Esophagus mucosa (tissue), 1 donor: ENCODE data around the gene C1QTNF2. TPM values are rescaled to one million over a fixed set of nuclear protein-coding genes. Genes with fewer than 3 reads are reported as not detected.
"Not testable (repeated sequence)": the region's sequence is repeated elsewhere in the genome, so short reads cannot be mapped to it uniquely, and the experiment has no call there.

ENCODE experiments used
- ATAC-seq: fragments of 200-7000 bp; cut with Tn5 transposase; one replicate; pipeline ENCODE4 v1.9.1; 2020
- total RNA-seq: library from RNA; stranded (reverse); gene quantifications from one replicate; pipeline ENCODE4 v1.2.4, GENCODE V29; 2023
- donor health status: DM: yes; HTN: yes; CAD: no.

The C1QTNF2 gene
- total RNA-seq, 1 donor from 2014 or later, result 0.20 TPM

DNA sequence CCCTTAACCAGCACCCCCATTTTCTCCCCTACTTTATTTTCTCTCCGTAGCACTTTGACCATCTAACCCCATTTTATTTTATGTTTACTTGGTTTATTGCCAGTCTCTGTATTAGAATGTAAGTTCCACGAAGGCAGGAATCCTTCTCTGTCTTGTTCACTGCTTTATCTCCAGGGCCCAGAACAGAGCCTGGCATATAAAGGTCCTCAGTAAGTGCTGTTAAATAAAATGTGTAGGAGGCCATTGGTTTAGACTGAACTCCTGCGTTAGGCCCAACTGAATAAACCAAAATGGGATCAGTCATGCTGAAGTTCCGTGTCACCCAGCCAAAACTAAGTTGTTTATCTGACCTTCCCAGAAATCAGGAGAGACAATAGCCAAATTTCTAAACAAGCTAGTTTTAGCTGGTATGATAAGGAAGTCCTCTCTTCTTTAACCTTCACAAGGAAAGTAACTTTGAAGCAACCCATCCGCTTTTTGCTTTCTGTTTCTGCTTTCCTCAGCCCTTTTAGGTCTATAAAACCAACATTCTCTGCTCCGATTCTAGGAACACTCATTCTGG lies 29.0 kb downstream of the C1QTNF2 start:
- no peak for ATAC-seq

DNA sequence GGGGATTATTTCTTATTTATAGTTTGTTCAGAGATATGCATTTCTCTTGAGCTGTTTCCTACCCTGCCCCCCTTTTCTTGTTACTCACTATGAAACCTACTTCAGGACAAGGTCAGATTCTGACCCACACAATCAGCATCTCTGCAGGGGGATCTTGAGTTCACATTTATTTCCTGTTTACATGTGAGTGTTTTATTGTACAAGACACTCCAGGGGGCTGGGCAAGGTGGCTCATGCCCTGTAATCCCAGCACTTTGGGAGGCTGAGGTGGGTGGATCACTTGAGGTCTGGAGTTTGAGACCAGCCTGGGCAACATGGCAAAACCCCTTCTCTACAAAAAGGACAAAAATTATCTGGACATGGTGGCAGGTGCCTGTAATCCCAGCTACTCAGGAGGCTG lies 29.9 kb downstream of the C1QTNF2 start:
- not testable (repeated sequence) for ATAC-seq

GRCh38 chr5:160339406-160340130 lies 30.9 kb downstream of the C1QTNF2 start:
- no peak for ATAC-seq

- not testable (repeated sequence) for ATAC-seq
Observed at GRCh38 chr5:160334716-160335115, 35.7 kb downstream of the C1QTNF2 start.

DNA sequence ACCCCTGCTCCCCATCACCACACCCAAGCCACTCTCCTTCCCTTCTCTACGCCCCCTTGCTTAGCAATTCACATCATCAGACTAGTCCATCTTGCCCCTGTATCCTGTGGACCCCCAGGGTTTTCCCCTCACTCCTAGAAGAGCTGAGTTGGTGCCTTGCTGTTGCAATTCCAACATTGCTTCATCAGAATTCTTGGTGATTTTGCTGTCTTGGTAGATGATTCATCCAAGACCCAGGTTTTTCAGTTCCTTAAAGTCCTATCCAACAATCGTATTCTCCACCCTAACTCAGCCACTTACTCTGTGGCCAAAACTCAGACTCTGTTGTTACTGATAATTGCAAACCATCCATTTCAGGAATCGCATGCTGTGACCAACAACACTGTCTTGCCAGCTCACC lies 36.7 kb downstream of the C1QTNF2 start:
- no peak for ATAC-seq

GRCh38 chr5:160330212-160330611 lies 40.2 kb downstream of the C1QTNF2 start:
- ATAC-seq, result no peak

DNA sequence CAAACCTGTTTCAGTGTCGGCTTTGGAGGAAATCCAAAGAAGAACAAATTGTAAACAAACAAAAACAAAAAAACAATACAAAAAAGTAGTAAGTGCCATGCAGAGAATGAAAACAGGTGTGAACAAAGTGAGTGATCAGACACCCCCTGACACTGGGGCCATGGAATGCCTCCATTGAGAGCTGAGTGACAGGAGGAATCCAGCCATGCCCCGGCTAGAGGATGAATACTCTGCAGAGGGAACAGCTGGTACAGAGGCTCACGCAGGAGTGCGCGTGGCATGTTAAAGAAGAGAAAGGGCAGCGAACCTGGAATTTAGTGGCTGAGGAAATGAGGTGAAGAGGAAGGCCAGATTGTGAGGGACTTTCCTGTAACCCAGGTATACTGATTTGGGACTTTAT lies 42.6 kb downstream of the C1QTNF2 start:
- ATAC-seq, result no peak

DNA sequence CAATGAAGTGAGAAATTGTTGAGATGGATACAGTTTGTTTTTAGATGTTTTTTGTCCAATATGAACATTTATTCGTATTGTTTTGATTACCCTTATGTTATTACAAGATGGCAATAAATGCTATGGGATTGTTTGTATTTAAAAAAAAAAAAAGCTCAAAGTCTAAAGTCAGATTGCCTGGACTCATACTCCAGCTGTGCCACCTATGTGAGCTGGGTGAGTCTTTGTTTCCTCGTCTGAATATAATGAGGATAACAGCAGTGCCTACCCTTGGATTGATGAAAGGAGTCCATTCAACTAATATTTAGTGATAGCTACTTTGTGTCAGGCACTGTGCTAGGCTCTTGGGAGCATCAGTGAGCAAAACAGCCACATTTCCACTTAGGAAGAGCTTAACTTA lies 43.4 kb downstream of the C1QTNF2 start:
- no peak for ATAC-seq

DNA sequence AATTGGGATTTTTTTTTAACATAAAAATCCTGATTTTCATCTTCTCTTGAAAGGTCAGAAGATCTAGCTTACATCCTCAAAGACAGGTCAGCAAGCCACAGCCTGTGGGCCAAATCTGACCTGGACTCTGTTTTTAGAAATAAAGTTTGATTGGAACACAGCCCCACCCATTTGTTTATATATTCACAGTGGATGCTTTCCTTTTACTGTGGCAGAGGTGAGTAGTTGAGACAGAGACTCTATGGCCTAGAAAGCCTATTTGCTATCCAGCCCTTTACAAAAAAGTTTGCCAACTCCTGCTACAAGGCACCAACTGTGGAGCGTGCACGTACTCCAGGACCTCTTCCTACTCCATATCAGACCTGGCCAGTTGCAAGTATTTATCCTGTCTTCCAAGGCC lies 44.7 kb downstream of the C1QTNF2 start:
- ATAC-seq, result no peak

- no peak for ATAC-seq
Observed at GRCh38 chr5:160324886-160325285, 45.5 kb downstream of the C1QTNF2 start.

GRCh38 chr5:160318409-160318808 lies 52.0 kb downstream of the C1QTNF2 start:
- ATAC-seq, result no peak

DNA sequence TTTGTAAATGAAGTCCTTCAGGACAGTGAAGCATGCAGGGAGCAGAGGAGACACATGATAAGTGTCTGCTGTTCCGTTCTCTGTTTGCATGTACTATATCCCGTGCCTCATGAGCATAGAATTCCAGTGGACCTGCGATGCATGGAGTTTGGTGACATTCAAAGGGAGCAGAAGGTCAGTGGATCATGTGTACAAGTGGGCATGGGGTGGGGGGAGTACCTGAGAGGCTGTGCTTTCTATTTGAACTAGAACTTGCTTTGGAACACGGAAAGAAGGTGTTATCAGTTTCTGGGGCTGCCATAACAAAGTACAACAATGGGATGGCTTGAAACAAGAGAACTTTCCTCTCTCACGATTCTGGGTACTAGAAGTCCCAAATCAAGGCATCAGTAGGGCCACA lies 53.0 kb downstream of the C1QTNF2 start:
- no peak for ATAC-seq

DNA sequence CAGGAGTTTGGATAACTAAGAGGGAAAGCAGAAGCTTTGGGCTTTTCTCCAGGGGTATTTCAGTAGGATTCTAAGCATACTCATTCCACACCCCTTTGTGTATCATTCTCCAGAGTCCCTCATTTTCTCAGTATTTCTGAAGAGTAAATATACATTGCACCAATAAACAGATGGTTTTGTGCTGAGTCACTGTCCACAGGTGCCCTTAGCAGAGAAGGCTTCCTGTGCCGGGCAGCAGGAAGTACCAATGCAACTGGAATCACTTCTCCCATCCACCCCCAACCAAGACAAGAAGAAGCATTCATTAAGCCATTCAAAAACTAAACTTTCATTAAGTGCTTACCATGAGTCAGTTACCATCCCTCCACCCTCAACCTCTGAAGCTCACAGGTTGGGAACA lies 54.5 kb downstream of the C1QTNF2 start:
- no peak for ATAC-seq

GRCh38 chr5:160312960-160313727 lies 57.3 kb downstream of the C1QTNF2 start:
- ATAC-seq, result no peak

GRCh38 chr5:160312134-160312959 lies 58.1 kb downstream of the C1QTNF2 start, which contains the start of gene CCNJL:
TSS of gene CCNJL (minus strand) at chr5:160312564. CDS start at chr5:160311923, 641 bp downstream.
- peak; percentile 56 for ATAC-seq

DNA sequence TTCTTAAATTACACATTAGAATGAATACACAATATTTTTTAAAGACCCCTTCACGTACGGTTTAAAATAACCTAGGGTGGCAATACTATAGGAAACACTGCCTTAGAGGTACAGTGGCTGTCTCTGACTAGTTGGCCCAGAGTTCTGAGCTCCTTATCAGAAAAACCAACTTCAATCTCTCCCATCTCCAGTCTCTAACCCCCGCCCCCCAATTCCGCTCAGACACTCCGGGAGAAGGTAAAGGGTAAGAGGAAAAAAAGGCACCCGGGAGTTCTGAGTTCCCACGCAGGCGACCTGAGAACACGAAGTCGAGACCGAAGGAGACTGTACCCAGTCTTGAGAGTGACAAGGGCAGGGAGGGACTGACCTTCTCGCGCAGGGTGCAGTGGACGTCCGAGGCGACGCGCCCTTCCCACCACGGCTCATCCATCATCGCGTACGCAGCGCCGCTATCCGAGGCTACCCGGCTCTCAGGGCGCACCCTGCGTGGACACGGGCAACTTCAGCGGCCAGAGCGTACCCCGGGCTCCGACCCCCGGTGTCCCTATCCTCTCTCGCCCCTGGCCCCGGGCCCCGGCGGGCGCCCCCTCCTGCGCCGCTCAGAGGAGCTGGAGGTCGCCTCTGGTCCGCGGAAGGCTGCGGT lies 58.8 kb downstream of the C1QTNF2 start:
- ATAC-seq, result peak; percentile 48

DNA sequence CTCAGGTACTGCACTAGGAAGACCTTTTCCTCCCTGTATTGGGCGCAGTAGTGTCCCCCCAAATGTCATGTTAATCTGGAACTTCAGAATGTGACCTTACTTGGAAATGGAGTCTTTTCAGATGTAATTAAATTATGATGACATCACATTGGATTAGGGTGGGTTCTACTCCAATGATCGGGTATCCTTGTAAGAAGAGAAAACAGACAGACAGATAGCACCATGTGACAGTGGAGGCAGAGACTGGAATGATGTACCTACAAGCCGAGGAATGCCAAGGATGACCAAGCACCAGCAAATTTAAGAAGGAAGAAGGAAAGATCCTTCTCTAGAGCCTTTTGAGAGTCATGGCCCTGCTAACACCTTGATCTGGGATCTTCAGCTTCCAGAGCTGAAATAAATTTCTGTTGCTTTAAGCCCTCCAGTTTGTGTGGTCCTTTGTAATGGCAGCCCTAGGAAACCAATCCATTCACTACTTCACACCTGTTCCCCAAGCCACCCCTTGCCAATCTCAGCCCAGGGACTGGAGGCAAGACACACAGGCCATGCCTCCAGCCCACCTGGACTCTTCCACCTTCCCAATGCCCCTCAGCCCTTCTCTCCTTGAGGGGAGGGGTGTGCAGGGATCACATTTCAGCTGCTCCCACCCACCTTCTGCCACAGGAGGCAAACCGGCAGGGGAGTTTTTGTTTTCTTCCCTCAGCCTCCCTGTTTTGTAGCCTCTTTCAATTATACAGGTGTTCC lies 59.7 kb downstream of the C1QTNF2 start:
- no peak for ATAC-seq

GRCh38 chr5:160310140-160310539 lies 60.3 kb downstream of the C1QTNF2 start:
- no peak for ATAC-seq

DNA sequence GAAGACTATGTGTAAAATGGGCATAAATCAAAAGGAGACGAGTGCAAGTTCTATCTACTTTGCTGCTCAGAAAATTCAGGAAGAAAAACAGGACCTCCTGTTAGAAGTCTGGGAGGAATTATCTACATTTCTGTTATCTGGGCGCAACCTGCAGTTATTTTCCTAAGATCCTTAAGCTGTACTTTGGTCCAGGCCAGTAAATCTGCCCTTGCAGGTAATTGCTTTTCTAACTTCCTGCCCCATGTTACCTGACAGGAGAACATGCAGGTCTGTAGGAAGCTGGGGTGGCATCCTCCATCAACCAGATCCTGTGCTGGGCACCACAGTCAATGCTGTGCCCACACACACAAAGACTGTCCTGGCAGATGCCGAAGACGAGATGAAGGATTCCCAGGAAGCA lies 63.7 kb downstream of the C1QTNF2 start:
- no peak for ATAC-seq

- ATAC-seq, result no peak
Observed at GRCh38 chr5:160305319-160305718, 65.1 kb downstream of the C1QTNF2 start.

DNA sequence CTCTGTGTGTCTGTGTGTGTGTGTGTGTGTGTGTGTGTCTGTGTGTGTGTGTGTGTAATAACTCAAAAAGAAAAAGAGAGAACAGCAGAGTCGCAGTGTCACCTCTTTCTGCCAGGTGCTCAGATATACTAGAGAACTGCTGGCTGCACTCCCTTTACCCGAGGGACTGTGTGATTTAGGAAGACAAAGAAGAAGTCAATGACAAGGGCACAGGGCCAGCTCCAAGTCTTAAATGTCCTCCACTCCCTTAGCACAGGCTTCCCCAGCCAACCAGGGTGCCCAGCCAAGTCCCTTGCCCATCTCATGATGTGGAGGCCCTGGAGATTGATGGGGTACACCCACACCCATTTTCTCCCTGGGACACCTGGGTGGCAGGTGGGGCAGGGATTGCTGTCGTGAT lies 66.7 kb downstream of the C1QTNF2 start:
- ATAC-seq, result no peak

DNA sequence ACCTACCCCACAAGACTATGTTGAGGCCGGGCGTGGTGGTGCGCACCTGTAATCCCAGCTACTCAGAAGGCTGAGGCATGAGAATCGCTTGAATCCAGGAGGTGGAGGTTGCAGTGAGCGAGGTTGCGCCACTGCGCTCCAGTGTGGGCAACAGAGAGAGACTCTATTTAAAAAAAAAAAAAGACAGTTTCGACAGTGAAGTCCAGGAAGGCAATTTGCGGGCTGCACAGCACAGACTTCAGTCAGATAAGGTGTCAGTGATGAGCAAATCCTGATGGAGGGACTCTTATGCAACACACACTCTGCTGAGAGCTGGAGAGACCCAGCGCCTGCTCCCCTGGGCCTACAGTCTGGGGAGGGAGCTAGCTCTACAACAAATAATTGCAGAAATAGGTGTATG lies 72.2 kb downstream of the C1QTNF2 start:
- ATAC-seq, result no peak
